Muscle of leg (tissue), 11 donors: ENCODE measurements around the gene LRRC38. TPM values are rescaled to one million over a fixed set of nuclear protein-coding genes. Genes with fewer than 3 reads are reported as not detected.
"Not testable (repeated sequence)": the region's sequence is repeated elsewhere in the genome, so short reads cannot be mapped to it uniquely, and the experiment has no call there.

ENCODE experiments used
- DNase-seq: peaks from one replicate; pipeline ENCODE4 v3.0.0; 2013
- H3K27ac ChIP-seq: one replicate; pipeline ENCODE4 v1.5.1; 2013; ENCODE audit warnings: mild to moderate bottlenecking, low read length, control low read depth
- H3K27me3 ChIP-seq: one replicate; pipeline ENCODE4 v1.6.1; 2013; ENCODE audit warnings: low read length; ENCODE audit not compliant: control insufficient read depth, insufficient read depth
- H3K36me3 ChIP-seq: one replicate; pipeline ENCODE4 v1.6.1; 2013; ENCODE audit warnings: low read length; ENCODE audit not compliant: control insufficient read depth, insufficient read depth
- H3K4me1 ChIP-seq: one replicate; pipeline ENCODE4 v1.6.1; 2013; ENCODE audit warnings: low read length; ENCODE audit not compliant: control insufficient read depth, insufficient read depth
- H3K4me3 ChIP-seq: one replicate; pipeline ENCODE4 v1.5.1; 2013; ENCODE audit warnings: low read length, control low read depth
- H3K9me3 ChIP-seq: replicated peaks from 2 replicates; pipeline ENCODE4 v1.6.1; 2013; ENCODE audit warnings: low read depth, low read length; ENCODE audit not compliant: control insufficient read depth
- WGBS: methylation state at CpG from one replicate; pipeline ENCODE4 v1.1.5; 2013; ENCODE audit warnings: missing lambda C conversion rate; ENCODE audit not compliant: insufficient coverage; 5-methylcytosine and 5-hydroxymethylcytosine counted together
- polyA plus RNA-seq, 8 donors: library from polyadenylated mRNA; unstranded; fragments of 120-200 nt; gene quantifications; one replicate each; pipeline versions ENCODE4 v1.2.1 to v1.2.3, GENCODE V29; 2013; ENCODE audit warnings: inconsistent platforms in 1 of 8, low replicate concordance in 1 of 8; ENCODE audit not compliant: insufficient read length in 8 of 8, insufficient read depth in 1 of 8
- total RNA-seq: library from RNA; stranded (reverse); fragments of 120-200 nt; gene quantifications from one replicate; pipeline ENCODE4 v1.2.4, GENCODE V29; 2013

LRRC38 gene
- total and polyA plus RNA-seq, 9 donors, result 11.9 to 51.2 (median 29.3) TPM

- no peaks in the 10 kb centered on the region for H3K36me3 ChIP-seq
- H3K27ac ChIP-seq, result no peak overlapping the region
- H3K4me3 ChIP-seq, result no peak overlapping the region
- H3K27me3 ChIP-seq, result no peaks in the 10 kb centered on the region
- WGBS, result 34% methylated on average over 3 of the region's 10 CpGs
- no peak for DNase-seq
- no peaks in the 10 kb centered on the region for H3K9me3 ChIP-seq
- no peaks in the 10 kb centered on the region for H3K4me1 ChIP-seq
These were observed 70.3 kb downstream of the LRRC38 start for GRCh38 chr1:13443335-13443979.

GRCh38 chr1:13439104-13439783 lies 74.6 kb downstream of the LRRC38 start:
- 93% methylated on average over 37 of the region's 49 CpGs for WGBS
- not testable (repeated sequence) for H3K9me3 ChIP-seq, H3K27ac ChIP-seq, H3K4me3 ChIP-seq, H3K4me1 ChIP-seq, DNase-seq, H3K27me3 ChIP-seq, H3K36me3 ChIP-seq

- no peak overlapping the region for H3K27ac ChIP-seq
- 100% methylated on average over 1 of the region's 3 CpGs for WGBS
- H3K36me3 ChIP-seq, result no peaks in the 10 kb centered on the region
- H3K27me3 ChIP-seq, result peaks cover 2% of the 10 kb centered on the region
- H3K4me1 ChIP-seq, result no peaks in the 10 kb centered on the region
- DNase-seq, result no peak
- no peak overlapping the region for H3K4me3 ChIP-seq
- no peaks in the 10 kb centered on the region for H3K9me3 ChIP-seq
These were observed 78.3 kb downstream of the LRRC38 start for GRCh38 chr1:13435458-13435857.

- H3K27ac ChIP-seq, H3K36me3 ChIP-seq, H3K9me3 ChIP-seq, H3K4me3 ChIP-seq, H3K27me3 ChIP-seq, H3K4me1 ChIP-seq, DNase-seq: not testable (repeated sequence)
- 92% methylated on average over 21 of the region's 32 CpGs for WGBS
These were observed 80.0 kb downstream of the LRRC38 start for GRCh38 chr1:13433694-13434358.

- DNase-seq, result no peak
- Histone ChIP-seq H3K36me3 (no peaks in the 10 kb centered on the region), H3K27me3 (peaks cover 2% of the 10 kb centered on the region), H3K9me3 (no peaks in the 10 kb centered on the region), H3K4me1 (no peaks in the 10 kb centered on the region), H3K4me3 (no peak overlapping the region), H3K27ac (no peak overlapping the region)
- WGBS, result no CpG with 5 or more reads among the region's 3 CpGs
These were observed 81.6 kb downstream of the LRRC38 start for GRCh38 chr1:13432251-13432650.

GRCh38 chr1:13430495-13430894 lies 83.3 kb downstream of the LRRC38 start:
- WGBS, result 88% methylated on average over 13 of the region's 13 CpGs

More at GRCh38 chr1:13430495-13430894, 83.3 kb downstream of the LRRC38 start:
- H3K9me3 ChIP-seq, result no peaks in the 10 kb centered on the region
- H3K4me3 ChIP-seq, result no peak overlapping the region
- H3K4me1 ChIP-seq, result no peaks in the 10 kb centered on the region
- no peak overlapping the region for H3K27ac ChIP-seq
- no peak for DNase-seq
- no peaks in the 10 kb centered on the region for H3K27me3 ChIP-seq
- no peaks in the 10 kb centered on the region for H3K36me3 ChIP-seq

Other genes with a start within 250 kb of the LRRC38 start
- gene PRAMEF8, start 228.9 kb downstream of the LRRC38 start, total RNA-seq, result not detected
- gene PRAMEF8, start 228.9 kb downstream of the LRRC38 start, polyA plus RNA-seq, result not detected
- not detected for gene PRAMEF33, start 210.5 kb downstream of the LRRC38 start, total RNA-seq
- under 1 TPM in 1 of 8 donors, not detected in 7; 0.13 TPM for gene PRAMEF33, start 210.5 kb downstream of the LRRC38 start, polyA plus RNA-seq
- gene PRAMEF15, start 198.4 kb downstream of the LRRC38 start, total RNA-seq, result not detected
- gene PRAMEF15, start 198.4 kb downstream of the LRRC38 start, polyA plus RNA-seq, result not detected
- gene PRAMEF14, start 166.9 kb downstream of the LRRC38 start, total RNA-seq, result not detected
- gene PRAMEF14, start 166.9 kb downstream of the LRRC38 start, polyA plus RNA-seq, result not detected
- not detected for gene PRAMEF19, start 142.1 kb downstream of the LRRC38 start, total RNA-seq
- gene PRAMEF19, start 142.1 kb downstream of the LRRC38 start, polyA plus RNA-seq, result not detected
- gene PRAMEF17, start 124.4 kb downstream of the LRRC38 start, total RNA-seq, result not detected
- not detected for gene PRAMEF17, start 124.4 kb downstream of the LRRC38 start, polyA plus RNA-seq
- gene PRAMEF20, start 103.6 kb downstream of the LRRC38 start, total RNA-seq, result not detected
- gene PRAMEF20, start 103.6 kb downstream of the LRRC38 start, polyA plus RNA-seq, result not detected
- gene PDPN, start 69.8 kb upstream of the LRRC38 start, total RNA-seq, result 14.5 TPM
- gene PDPN, start 69.8 kb upstream of the LRRC38 start, polyA plus RNA-seq, result 10 to 100 TPM; 28.6 to 52.2 (median 44.9) TPM
- gene PRDM2, start 186.2 kb upstream of the LRRC38 start, total RNA-seq, result 17.0 TPM
- gene PRDM2, start 186.2 kb upstream of the LRRC38 start, polyA plus RNA-seq, result 10 to 100 TPM; 31.4 to 45.3 (median 37.2) TPM